OCI-LY3 (cell line): ENCODE results near the gene HSBP1.

Experiments used
- H2AFZ ChIP-seq: fragments of 200-600, 300-600 bp; shearing (Covaris generic); 2 replicates; pipeline ENCODE4 v1.6.0; 2014; ENCODE audit warnings: antibody characterized with exemption, low read depth, low read length
- H3K27ac ChIP-seq: fragments of 200-600, 300-600 bp; sonication (generic); 2 replicates; pipeline ENCODE4 v1.5.1; 2014; ENCODE audit warnings: mild to moderate bottlenecking, low read length, moderate library complexity, mixed read lengths
- H3K27me3 ChIP-seq: fragments of 200-600, 300-600 bp; sonication (generic); 2 replicates; pipeline ENCODE4 v1.6.1; 2014; ENCODE audit warnings: low read depth, low read length, mixed read lengths
- H3K36me3 ChIP-seq: fragments of 200-600, 300-600 bp; sonication (generic); replicated peaks from 2 replicates; pipeline ENCODE3; 2014; ENCODE audit warnings: low read depth, low read length, mixed read lengths
- H3K4me1 ChIP-seq: fragments of 300-600, 200-600 bp; sonication (generic); 2 replicates; pipeline ENCODE4 v1.6.1; 2014; ENCODE audit warnings: low read length, mixed read lengths
- H3K4me2 ChIP-seq: fragments of 200-600, 300-600 bp; sonication (generic); 2 replicates; pipeline ENCODE4 v1.6.1; 2014; ENCODE audit warnings: low read length, mixed read lengths
- H3K4me3 ChIP-seq: fragments of 300-600, 200-600 bp; sonication (generic); 2 replicates; pipeline ENCODE4 v1.5.1; 2014; ENCODE audit warnings: antibody characterized with exemption, mild to moderate bottlenecking, low read length, moderate library complexity
- H3K79me2 ChIP-seq: fragments of 300-600, 200-600 bp; shearing (Covaris generic); 2 replicates; pipeline ENCODE4 v1.6.1; 2014; ENCODE audit warnings: mild to moderate bottlenecking, low read length, mixed read lengths
- H3K9ac ChIP-seq: fragments of 300-600, 200-600 bp; shearing (Covaris generic); 2 replicates; pipeline ENCODE4 v1.6.0; 2014; ENCODE audit warnings: mild to moderate bottlenecking, low read length, moderate library complexity
- H3K9me3 ChIP-seq: fragments of 200-600, 300-600 bp; shearing (Covaris generic); 2 replicates; pipeline ENCODE4 v1.6.1; 2014; ENCODE audit warnings: low read length, mixed read lengths; ENCODE audit not compliant: insufficient read depth
- H4K20me1 ChIP-seq: fragments of 200-600, 300-600 bp; sonication (generic); 2 replicates; pipeline ENCODE4 v1.6.1; 2016; ENCODE audit warnings: low read length, mixed read lengths; ENCODE audit not compliant: insufficient read depth
- CTCF ChIP-seq: fragments of 200-600, 300-600 bp; sonication (generic); IDR thresholded peaks from 2 replicates; pipeline ENCODE4 v1.5.1; 2014; ENCODE audit warnings: antibody characterized with exemption, low read length, low read depth
- EZH2phosphoT487 ChIP-seq: fragments of 200-600 bp; shearing (Covaris generic); IDR thresholded peaks from 2 replicates; pipeline ENCODE4 v1.6.1; 2018; ENCODE audit warnings: antibody characterized with exemption, mixed run types, low read depth

Gene HSBP1

GRCh38 chr16:83769397-83770008 is 38.3 kb upstream of the HSBP1 start:
- Histone ChIP-seq H3K27ac (peak overlapping the region; percentile 91), H3K36me3 (no peaks in the 10 kb centered on the region), H3K9ac (peak overlapping the region; percentile 57), H2AFZ (peak overlapping the region; percentile 85; the same call in 1 of the 2 replicates), H3K4me2 (peak overlapping the region; percentile 59), H3K9me3 (no peaks in the 10 kb centered on the region), H3K79me2 (no peaks in the 10 kb centered on the region), H3K4me3 (peak overlapping the region; percentile 19), H4K20me1 (no peaks in the 10 kb centered on the region), H3K4me1 (peaks cover 39% of the 10 kb centered on the region), H3K27me3 (no peaks in the 10 kb centered on the region)
- TF ChIP-seq EZH2phosphoT487 (no peak), CTCF (no peak)

- Histone ChIP-seq H3K4me3 (no peak overlapping the region), H2AFZ (no peak overlapping the region), H3K36me3 (no peaks in the 10 kb centered on the region), H3K9ac (no peak overlapping the region), H3K9me3 (no peaks in the 10 kb centered on the region), H4K20me1 (no peaks in the 10 kb centered on the region), H3K4me1 (peaks cover 42% of the 10 kb centered on the region), H3K79me2 (no peaks in the 10 kb centered on the region), H3K4me2 (no peak overlapping the region), H3K27me3 (no peaks in the 10 kb centered on the region), H3K27ac (no peak overlapping the region)
- no peak for TF ChIP-seq CTCF
- TF ChIP-seq EZH2phosphoT487, result no peak
Measured at GRCh38 chr16:83771306-83771942, 36.4 kb upstream of the HSBP1 start.

GRCh38 chr16:83772806-83773205 is 35.0 kb upstream of the HSBP1 start:
- Histone ChIP-seq H3K36me3 (no peaks in the 10 kb centered on the region), H2AFZ (no peak overlapping the region), H3K27me3 (no peaks in the 10 kb centered on the region), H4K20me1 (no peaks in the 10 kb centered on the region), H3K27ac (no peak overlapping the region), H3K9me3 (no peaks in the 10 kb centered on the region), H3K4me3 (no peak overlapping the region), H3K79me2 (no peaks in the 10 kb centered on the region), H3K9ac (no peak overlapping the region), H3K4me2 (no peak overlapping the region), H3K4me1 (peaks cover 42% of the 10 kb centered on the region)
- TF ChIP-seq CTCF (no peak), EZH2phosphoT487 (no peak)

GRCh38 chr16:83774066-83774465 is 33.7 kb upstream of the HSBP1 start:
- Histone ChIP-seq H3K4me2 (peak overlapping the region; percentile 28), H3K9ac (no peak overlapping the region), H3K36me3 (no peaks in the 10 kb centered on the region), H3K27me3 (no peaks in the 10 kb centered on the region), H3K4me1 (peaks cover 36% of the 10 kb centered on the region), H3K4me3 (no peak overlapping the region), H3K27ac (peak overlapping the region; percentile 29; the same call in 1 of the 2 replicates), H3K9me3 (no peaks in the 10 kb centered on the region), H3K79me2 (no peaks in the 10 kb centered on the region), H4K20me1 (no peaks in the 10 kb centered on the region), H2AFZ (peak overlapping the region; percentile 64; the same call in 1 of the 2 replicates)
- TF ChIP-seq EZH2phosphoT487 (no peak), CTCF (no peak)
